K562 (cell line): ENCODE data around the gene HIVEP3. TPM values are rescaled to one million over a fixed set of nuclear protein-coding genes. Genes with fewer than 3 reads are reported as not detected.

Experiments
- CAMTA2 ChIP-seq: fragments of 250-450 bp; sonication (Bioruptor Pico); conservative IDR thresholded peaks from 2 replicates; pipeline ENCODE4 v1.5.1; 2022
- CBFA2T2 ChIP-seq: fragments of 450-650 bp; conservative IDR thresholded peaks from 2 replicates; pipeline ENCODE4 v1.6.1; 2017; ENCODE audit warnings: mild to moderate bottlenecking
- DIDO1 ChIP-seq: fragments of 450-650 bp; IDR thresholded peaks from 2 replicates; pipeline ENCODE4 v1.6.1; 2016; ENCODE audit warnings: low read depth, missing biosample characterization, missing genetic modification characterization
- NBN ChIP-seq: fragments of 450-650 bp; IDR thresholded peaks from 2 replicates; pipeline ENCODE4 v1.6.1; 2016; ENCODE audit warnings: low read depth, mild to moderate bottlenecking
- POLR2H ChIP-seq: IDR thresholded peaks from 2 replicates; pipeline ENCODE4 v1.6.1; 2016; ENCODE audit warnings: missing genetic modification characterization, low read depth, mild to moderate bottlenecking, control low read depth, missing compliant biosample characterization, moderate library complexity
- SAFB ChIP-seq: fragments of 200-400 bp; formaldehyde crosslinking; IDR thresholded peaks from 2 replicates; pipeline ENCODE4 v1.6.1; 2017; ENCODE audit warnings: low read depth, low read length, borderline replicate concordance
- SIRT6 ChIP-seq: IDR thresholded peaks from one replicate; pipeline ENCODE4 v1.6.1; 2012; ENCODE audit warnings: low read depth, mild to moderate bottlenecking, control low read depth, inconsistent platforms, low read length, moderate library complexity
- SOX6 ChIP-seq: fragments of 450-650 bp; IDR thresholded peaks from 2 replicates; pipeline ENCODE4 v1.6.1; 2014; ENCODE audit warnings: mild to moderate bottlenecking
- SRSF7 ChIP-seq: fragments of 200-400 bp; formaldehyde crosslinking; optimal IDR thresholded peaks from 2 replicates; pipeline ENCODE3; 2017; ENCODE audit warnings: mild to moderate bottlenecking, low read depth, low read length
- TCF7L2 ChIP-seq: fragments of 150-350 bp; IDR thresholded peaks from 2 replicates; pipeline ENCODE4 v1.6.1; 2016; ENCODE audit warnings: low read depth, mild to moderate bottlenecking, low read length, moderate library complexity
- ZNF134 ChIP-seq: fragments of 250-450 bp; sonication (Bioruptor Pico); conservative IDR thresholded peaks from 2 replicates; pipeline ENCODE4 v1.4.0; 2020
- ZNF212 ChIP-seq: fragments of 450-650 bp; formaldehyde crosslinking; IDR thresholded peaks from 2 replicates; pipeline ENCODE4 v1.4.0; 2020; ENCODE audit warnings: mild to moderate bottlenecking
- ZNF224 ChIP-seq: sonication (generic); formaldehyde crosslinking; IDR thresholded peaks from 2 replicates; pipeline ENCODE4 v1.8.0; 2022; ENCODE audit warnings: mild to moderate bottlenecking, missing genetic modification reagents
- ZNF24 ChIP-seq: fragments of 450-650 bp; IDR thresholded peaks from 2 replicates; pipeline ENCODE4 v1.6.1; 2016
- ZNF589 ChIP-seq: fragments of 200-800 bp; sonication (Bioruptor generic); IDR thresholded peaks from 2 replicates; pipeline ENCODE4 v1.6.1; 2016; ENCODE audit warnings: low read depth, missing genetic modification characterization, missing compliant biosample characterization
- polyA plus RNA-seq, 8 experiments: library from polyadenylated mRNA; depleted of rRNA in 4 of 8; stranded (reverse) in 5 of 8; unstranded in 3 of 8; fragments of >200 nt; fragmentation: Nextera tagmentation in 2 of 8; fragmentation: Illumina TruSeq in 1 of 8; extraction: Ambion mirVana in 2 of 8; extraction: Trizol in 1 of 8; gene quantifications; 2 replicates each; pipeline versions ENCODE4 v1.2.1 to v1.2.3, GENCODE V29; 2011 to 2014; ENCODE audit warnings: inconsistent platforms in 1 of 8, missing spikeins in 1 of 8
- total RNA-seq, 7 experiments: library from RNA; depleted of rRNA in 6 of 7; stranded (reverse); fragments of >200 nt in 6 of 7; fragmentation: Illumina TruSeq in 2 of 7; extraction: Trizol in 2 of 7; gene quantifications; 2 replicates each; pipeline versions ENCODE4 v1.2.1 to v1.2.3, GENCODE V29; 2011 to 2021; ENCODE audit warnings: low replicate concordance in 1 of 7
- TF ChIP-seq, protein P1 (sequence below): fragments of 250-450 bp; sonication (Bioruptor Pico); IDR thresholded peaks from 2 replicates; pipeline ENCODE4 v1.5.0; 2020; ENCODE audit warnings: mild to moderate bottlenecking, borderline replicate concordance
- TF ChIP-seq, protein P2 (sequence below): fragments of 250-450 bp; sonication (Bioruptor Pico); IDR thresholded peaks from 2 replicates; pipeline ENCODE4 v1.5.1; 2021; ENCODE audit warnings: mild to moderate bottlenecking
- TF ChIP-seq, protein P3 (sequence below): sonication (generic); formaldehyde crosslinking; IDR thresholded peaks from 2 replicates; pipeline ENCODE4 v1.8.1; 2023; ENCODE audit warnings: mild to moderate bottlenecking, missing genetic modification reagents
- TF ChIP-seq, protein P4 (sequence below): fragments of 250-450 bp; sonication (Bioruptor Pico); IDR thresholded peaks from 2 replicates; pipeline ENCODE4 v1.4.0; 2020; ENCODE audit warnings: mild to moderate bottlenecking, moderate library complexity, borderline replicate concordance
- TF ChIP-seq, protein P5 (sequence below): fragments of 150-350 bp; conservative IDR thresholded peaks from 2 replicates; pipeline ENCODE4 v1.6.1; 2014; ENCODE audit warnings: low read length

The HIVEP3 gene
- total and polyA plus RNA-seq, 9 of the 15 experiments (the other 6 are each of a cell fraction or from before 2014, with no cell fraction given), result 0.09 to 0.58 (median 0.34) TPM; not detected in 1

DNA sequence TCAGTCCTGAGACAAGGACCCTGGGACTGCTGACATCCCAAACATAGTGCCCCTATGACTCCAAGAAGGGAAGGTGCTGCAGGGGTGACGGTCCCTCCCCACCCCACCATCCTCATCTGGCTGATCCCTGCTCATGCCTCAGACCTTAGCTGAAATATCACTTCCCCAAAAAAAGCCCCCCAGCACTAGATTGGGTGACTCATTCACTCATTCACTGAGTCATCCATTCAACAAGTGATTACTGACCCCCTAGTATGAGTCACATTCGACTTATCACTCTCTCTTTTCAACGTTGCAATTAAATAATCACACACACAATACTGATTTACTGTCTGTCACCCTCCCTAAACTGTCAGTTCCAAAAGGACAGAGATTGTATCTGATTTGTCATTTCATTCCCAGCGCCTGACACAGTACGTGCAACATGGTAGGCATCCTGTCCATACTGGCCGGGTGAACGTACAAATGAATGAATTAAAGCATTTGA, 48.6 kb downstream of the HIVEP3 start (continued):
- no peak for TF ChIP-seq ZNF224 (CRISPR knock-in tag)
- TF ChIP-seq, protein P1, sequence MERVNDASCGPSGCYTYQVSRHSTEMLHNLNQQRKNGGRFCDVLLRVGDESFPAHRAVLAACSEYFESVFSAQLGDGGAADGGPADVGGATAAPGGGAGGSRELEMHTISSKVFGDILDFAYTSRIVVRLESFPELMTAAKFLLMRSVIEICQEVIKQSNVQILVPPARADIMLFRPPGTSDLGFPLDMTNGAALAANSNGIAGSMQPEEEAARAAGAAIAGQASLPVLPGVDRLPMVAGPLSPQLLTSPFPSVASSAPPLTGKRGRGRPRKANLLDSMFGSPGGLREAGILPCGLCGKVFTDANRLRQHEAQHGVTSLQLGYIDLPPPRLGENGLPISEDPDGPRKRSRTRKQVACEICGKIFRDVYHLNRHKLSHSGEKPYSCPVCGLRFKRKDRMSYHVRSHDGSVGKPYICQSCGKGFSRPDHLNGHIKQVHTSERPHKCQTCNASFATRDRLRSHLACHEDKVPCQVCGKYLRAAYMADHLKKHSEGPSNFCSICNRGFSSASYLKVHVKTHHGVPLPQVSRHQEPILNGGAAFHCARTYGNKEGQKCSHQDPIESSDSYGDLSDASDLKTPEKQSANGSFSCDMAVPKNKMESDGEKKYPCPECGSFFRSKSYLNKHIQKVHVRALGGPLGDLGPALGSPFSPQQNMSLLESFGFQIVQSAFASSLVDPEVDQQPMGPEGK, result no peak
- TF ChIP-seq CAMTA2 (CRISPR knock-in tag), result no peak
- no peak for TF ChIP-seq TCF7L2
- TF ChIP-seq, protein P2, sequence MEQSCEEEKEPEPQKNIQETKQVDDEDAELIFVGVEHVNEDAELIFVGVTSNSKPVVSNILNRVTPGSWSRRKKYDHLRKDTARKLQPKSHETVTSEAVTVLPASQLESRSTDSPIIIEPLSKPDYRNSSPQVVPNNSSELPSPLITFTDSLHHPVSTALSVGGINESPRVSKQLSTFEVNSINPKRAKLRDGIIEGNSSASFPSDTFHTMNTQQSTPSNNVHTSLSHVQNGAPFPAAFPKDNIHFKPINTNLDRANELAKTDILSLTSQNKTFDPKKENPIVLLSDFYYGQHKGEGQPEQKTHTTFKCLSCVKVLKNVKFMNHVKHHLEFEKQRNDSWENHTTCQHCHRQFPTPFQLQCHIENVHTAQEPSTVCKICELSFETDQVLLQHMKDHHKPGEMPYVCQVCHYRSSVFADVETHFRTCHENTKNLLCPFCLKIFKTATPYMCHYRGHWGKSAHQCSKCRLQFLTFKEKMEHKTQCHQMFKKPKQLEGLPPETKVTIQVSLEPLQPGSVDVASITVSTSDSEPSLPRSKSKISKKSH (CRISPR knock-in tag), result no peak
- TF ChIP-seq SRSF7, result no peak
- TF ChIP-seq, protein P3, sequence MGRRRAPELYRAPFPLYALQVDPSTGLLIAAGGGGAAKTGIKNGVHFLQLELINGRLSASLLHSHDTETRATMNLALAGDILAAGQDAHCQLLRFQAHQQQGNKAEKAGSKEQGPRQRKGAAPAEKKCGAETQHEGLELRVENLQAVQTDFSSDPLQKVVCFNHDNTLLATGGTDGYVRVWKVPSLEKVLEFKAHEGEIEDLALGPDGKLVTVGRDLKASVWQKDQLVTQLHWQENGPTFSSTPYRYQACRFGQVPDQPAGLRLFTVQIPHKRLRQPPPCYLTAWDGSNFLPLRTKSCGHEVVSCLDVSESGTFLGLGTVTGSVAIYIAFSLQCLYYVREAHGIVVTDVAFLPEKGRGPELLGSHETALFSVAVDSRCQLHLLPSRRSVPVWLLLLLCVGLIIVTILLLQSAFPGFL, result no peak
- no peak for TF ChIP-seq DIDO1 (tag)
- TF ChIP-seq, protein P4, sequence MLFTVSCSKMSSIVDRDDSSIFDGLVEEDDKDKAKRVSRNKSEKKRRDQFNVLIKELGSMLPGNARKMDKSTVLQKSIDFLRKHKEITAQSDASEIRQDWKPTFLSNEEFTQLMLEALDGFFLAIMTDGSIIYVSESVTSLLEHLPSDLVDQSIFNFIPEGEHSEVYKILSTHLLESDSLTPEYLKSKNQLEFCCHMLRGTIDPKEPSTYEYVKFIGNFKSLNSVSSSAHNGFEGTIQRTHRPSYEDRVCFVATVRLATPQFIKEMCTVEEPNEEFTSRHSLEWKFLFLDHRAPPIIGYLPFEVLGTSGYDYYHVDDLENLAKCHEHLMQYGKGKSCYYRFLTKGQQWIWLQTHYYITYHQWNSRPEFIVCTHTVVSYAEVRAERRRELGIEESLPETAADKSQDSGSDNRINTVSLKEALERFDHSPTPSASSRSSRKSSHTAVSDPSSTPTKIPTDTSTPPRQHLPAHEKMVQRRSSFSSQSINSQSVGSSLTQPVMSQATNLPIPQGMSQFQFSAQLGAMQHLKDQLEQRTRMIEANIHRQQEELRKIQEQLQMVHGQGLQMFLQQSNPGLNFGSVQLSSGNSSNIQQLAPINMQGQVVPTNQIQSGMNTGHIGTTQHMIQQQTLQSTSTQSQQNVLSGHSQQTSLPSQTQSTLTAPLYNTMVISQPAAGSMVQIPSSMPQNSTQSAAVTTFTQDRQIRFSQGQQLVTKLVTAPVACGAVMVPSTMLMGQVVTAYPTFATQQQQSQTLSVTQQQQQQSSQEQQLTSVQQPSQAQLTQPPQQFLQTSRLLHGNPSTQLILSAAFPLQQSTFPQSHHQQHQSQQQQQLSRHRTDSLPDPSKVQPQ (CRISPR knock-in tag), result no peak
- no peak for TF ChIP-seq ZNF589 (CRISPR knock-in tag)
- TF ChIP-seq ZNF212 (CRISPR knock-in tag), result no peak
- no peak for TF ChIP-seq ZNF134 (CRISPR knock-in tag)
- TF ChIP-seq SOX6, result peak; percentile 77
- no peak for TF ChIP-seq NBN
- TF ChIP-seq CBFA2T2, result peak; percentile 40; the same call in 1 of the 2 replicates
- TF ChIP-seq SAFB, result no peak
- peak; percentile 85 for TF ChIP-seq ZNF24
- no peak for TF ChIP-seq SIRT6
- no peak for TF ChIP-seq POLR2H (tag)
- TF ChIP-seq, protein P5, sequence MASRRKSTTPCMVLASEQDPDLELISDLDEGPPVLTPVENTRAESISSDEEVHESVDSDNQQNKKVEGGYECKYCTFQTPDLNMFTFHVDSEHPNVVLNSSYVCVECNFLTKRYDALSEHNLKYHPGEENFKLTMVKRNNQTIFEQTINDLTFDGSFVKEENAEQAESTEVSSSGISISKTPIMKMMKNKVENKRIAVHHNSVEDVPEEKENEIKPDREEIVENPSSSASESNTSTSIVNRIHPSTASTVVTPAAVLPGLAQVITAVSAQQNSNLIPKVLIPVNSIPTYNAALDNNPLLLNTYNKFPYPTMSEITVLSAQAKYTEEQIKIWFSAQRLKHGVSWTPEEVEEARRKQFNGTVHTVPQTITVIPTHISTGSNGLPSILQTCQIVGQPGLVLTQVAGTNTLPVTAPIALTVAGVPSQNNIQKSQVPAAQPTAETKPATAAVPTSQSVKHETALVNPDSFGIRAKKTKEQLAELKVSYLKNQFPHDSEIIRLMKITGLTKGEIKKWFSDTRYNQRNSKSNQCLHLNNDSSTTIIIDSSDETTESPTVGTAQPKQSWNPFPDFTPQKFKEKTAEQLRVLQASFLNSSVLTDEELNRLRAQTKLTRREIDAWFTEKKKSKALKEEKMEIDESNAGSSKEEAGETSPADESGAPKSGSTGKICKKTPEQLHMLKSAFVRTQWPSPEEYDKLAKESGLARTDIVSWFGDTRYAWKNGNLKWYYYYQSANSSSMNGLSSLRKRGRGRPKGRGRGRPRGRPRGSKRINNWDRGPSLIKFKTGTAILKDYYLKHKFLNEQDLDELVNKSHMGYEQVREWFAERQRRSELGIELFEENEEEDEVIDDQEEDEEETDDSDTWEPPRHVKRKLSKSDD, result no peak
